Sigmoid colon (tissue), 3 donors: ENCODE data around the gene DNAH11.

ENCODE experiments used
- CTCF ChIP-seq, 4 experiments: fragments of 450-650 bp in 3 of 4; fragments of 200-600 bp in 1 of 4; IDR thresholded peaks; one replicate each; pipeline ENCODE4 v1.5.1; 2016 to 2019; ENCODE audit warnings: antibody characterized with exemption in 4 of 4, mild to moderate bottlenecking in 3 of 4, moderate library complexity in 2 of 4
- POLR2A ChIP-seq, 2 donors: fragments of 450-650 bp; IDR thresholded peaks; one replicate each; pipeline ENCODE4 v1.6.1; 2016; ENCODE audit warnings: antibody characterized with exemption in 2 of 2, mild to moderate bottlenecking in 2 of 2, moderate library complexity in 2 of 2

GRCh38 chr7:21642422-21642821, 99.6 kb downstream of the DNAH11 start:
- TF ChIP-seq CTCF (IDR thresholded peaks at IDR 0.05) = no peak
- no peak for TF ChIP-seq POLR2A (IDR thresholded peaks at IDR 0.05)
